Activated T-cell treated with anti-CD3 and anti-CD28 coated beads, Interleukin-2, amount 50 U/mL, for 4 hours (primary cell): ENCODE data around the gene TOMM40L. TPM values are rescaled to one million over a fixed set of nuclear protein-coding genes. Genes with fewer than 3 reads are reported as not detected.
"Not testable (repeated sequence)": the region's sequence is repeated elsewhere in the genome, so short reads cannot be mapped to it uniquely, and the experiment has no call there.

ENCODE experiments used
- ATAC-seq, 2 donors: fragments of 200-7000 bp; cut with Tn5 transposase; one replicate each; pipeline ENCODE4 v1.10.0; 2021
- DNase-seq: peaks from one replicate; pipeline ENCODE4 v3.0.0-alpha.2; 2020
- H3K27me3 Mint-ChIP-seq: one replicate; pipeline ENCODE4 v1.8.0; 2021; ENCODE audit warnings: low read depth, mixed read lengths
- H3K36me3 Mint-ChIP-seq: one replicate; pipeline ENCODE4 v1.8.0; 2022; ENCODE audit warnings: mixed read lengths; ENCODE audit not compliant: insufficient read depth
- H3K4me1 Mint-ChIP-seq: one replicate; pipeline ENCODE4 v1.8.0; 2021; ENCODE audit warnings: low read depth, mixed read lengths
- H3K4me3 Mint-ChIP-seq: one replicate; pipeline ENCODE4 v1.8.0; 2021; ENCODE audit warnings: mild to moderate bottlenecking, moderate library complexity, mixed read lengths
- H3K9me3 Mint-ChIP-seq: one replicate; pipeline ENCODE4 v1.8.0; 2021; ENCODE audit warnings: mixed read lengths
- total RNA-seq, 3 donors: library from RNA; stranded (reverse); gene quantifications; one replicate each; pipeline ENCODE4 v1.2.1, GENCODE V29; 2021

The TOMM40L gene
- total RNA-seq, 3 donors from 2014 or later: 23.8 to 29.8 (median 25.5) TPM

DNA sequence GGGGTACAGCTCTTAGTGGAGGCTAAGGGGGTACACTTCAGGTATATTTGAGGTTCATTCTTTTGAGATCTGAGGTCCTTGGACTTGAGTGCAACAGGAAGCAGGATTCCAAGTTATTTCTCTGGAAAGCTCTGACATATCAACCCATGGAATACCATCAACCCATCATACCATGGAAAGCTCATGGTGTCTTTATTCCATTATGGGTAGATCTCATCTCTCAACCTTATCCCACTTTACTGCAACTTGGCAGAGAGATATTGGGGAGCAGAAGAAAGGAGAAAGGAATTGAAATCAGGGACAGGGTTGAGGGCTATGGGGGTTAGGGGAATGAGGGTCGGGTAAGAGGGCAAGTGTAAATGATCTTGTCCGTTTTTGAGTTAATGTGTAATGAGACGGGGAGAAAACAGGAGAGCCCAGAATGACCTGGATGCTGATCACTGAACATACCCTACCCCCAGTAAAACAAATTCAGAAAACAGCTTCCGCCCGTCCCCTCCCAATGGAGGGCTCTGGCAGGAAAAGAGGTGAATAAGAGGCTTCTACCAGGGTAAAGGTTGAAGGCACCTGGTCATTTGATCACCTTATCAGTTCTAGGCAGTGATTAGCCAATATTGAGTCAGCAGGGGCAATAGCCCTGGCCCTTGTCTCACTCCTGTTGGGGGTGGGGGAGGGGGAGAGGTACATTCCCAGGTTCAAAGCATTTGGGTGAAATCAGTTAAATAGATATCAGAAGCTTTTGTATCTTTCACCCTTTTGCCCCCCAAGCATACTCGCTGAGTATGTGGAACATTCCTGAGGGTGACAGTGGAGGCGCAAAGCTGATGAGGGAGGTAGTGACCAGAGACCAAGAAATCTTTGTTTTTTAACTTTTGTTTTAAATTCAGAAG is 1.8 kb upstream of the TOMM40L start:
- Mint-ChIP-seq H3K4me1 (peaks cover 40% of the 10 kb centered on the region), H3K36me3 (peaks cover 1% of the 10 kb centered on the region), H3K4me3 (no peak overlapping the region), H3K27me3 (peaks cover 1% of the 10 kb centered on the region), H3K9me3 (no peaks in the 10 kb centered on the region)
- ATAC-seq: no peak
- no peak for DNase-seq

DNA sequence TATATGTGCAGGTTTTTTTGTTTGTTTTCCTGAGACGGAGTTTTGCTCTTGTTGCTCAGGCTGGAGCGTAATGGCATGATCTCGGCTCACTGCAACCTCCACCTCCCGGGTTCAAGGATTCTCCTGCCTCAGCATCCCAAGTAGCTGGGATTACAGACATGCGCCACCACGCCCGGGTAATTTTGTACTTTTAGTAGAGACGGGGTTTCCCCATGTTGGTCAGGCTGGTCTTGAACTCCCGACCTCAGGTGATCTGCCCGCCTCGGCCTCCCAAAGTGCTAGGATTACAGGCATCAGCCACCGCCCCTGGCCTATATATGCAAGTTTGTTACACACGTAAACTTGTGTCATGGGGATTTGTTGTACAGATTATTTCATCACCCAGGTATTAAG is 1.2 kb upstream of the TOMM40L start:
- not testable (repeated sequence) for H3K36me3 Mint-ChIP-seq, H3K9me3 Mint-ChIP-seq, H3K27me3 Mint-ChIP-seq, H3K4me3 Mint-ChIP-seq, ATAC-seq, DNase-seq
- H3K4me1 Mint-ChIP-seq: peaks cover 35% of the 10 kb centered on the region

GRCh38 chr1:161225178-161225533 is 704 bp upstream of the TOMM40L start:
- H3K9me3 Mint-ChIP-seq: no peaks in the 10 kb centered on the region
- peaks cover 1% of the 10 kb centered on the region for H3K27me3 Mint-ChIP-seq
- H3K4me3 Mint-ChIP-seq: no peak overlapping the region
- ATAC-seq (peak in 1 of 2 donors; percentile 2), DNase-seq (no peak)
- peaks cover 6% of the 10 kb centered on the region for H3K36me3 Mint-ChIP-seq
- H3K4me1 Mint-ChIP-seq: peaks cover 33% of the 10 kb centered on the region

- H3K4me1 Mint-ChIP-seq: peaks cover 33% of the 10 kb centered on the region
- ATAC-seq: no peak
- H3K27me3 Mint-ChIP-seq: peaks cover 1% of the 10 kb centered on the region
- no peaks in the 10 kb centered on the region for H3K9me3 Mint-ChIP-seq
- peaks cover 7% of the 10 kb centered on the region for H3K36me3 Mint-ChIP-seq
- no peak for DNase-seq
- peak overlapping the region; percentile 100 for H3K4me3 Mint-ChIP-seq
Observed at GRCh38 chr1:161226320-161226711, 456 bp downstream of the TOMM40L start.

DNA sequence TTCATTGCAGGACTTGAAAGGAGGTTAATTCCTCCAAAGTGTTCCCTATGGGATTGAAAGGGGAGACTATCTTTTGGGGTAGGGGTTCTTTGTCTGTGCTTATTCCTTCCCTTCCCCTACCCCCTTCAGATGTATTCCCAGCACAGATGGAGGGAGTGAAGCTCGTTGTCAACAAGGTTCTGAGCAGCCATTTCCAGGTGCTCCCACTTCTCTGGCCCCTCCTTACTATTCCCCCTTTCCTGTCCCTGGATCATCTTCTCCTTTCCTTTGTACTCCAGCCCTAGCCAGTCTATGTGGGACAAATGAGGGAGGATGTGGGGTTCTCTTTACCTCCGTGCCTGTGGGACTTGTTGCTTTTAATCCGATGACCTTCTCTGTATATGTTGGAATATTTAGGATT is 899 bp downstream of the TOMM40L start:
- H3K4me1 Mint-ChIP-seq: peaks cover 33% of the 10 kb centered on the region
- ATAC-seq: no peak
- H3K27me3 Mint-ChIP-seq: peaks cover 1% of the 10 kb centered on the region
- DNase-seq: no peak
- H3K4me3 Mint-ChIP-seq: peak overlapping the region; percentile 100
- H3K36me3 Mint-ChIP-seq: peaks cover 7% of the 10 kb centered on the region
- no peaks in the 10 kb centered on the region for H3K9me3 Mint-ChIP-seq

GRCh38 chr1:161227196-161227871 is 1.5 kb downstream of the TOMM40L start:
- H3K4me3 Mint-ChIP-seq: peak overlapping the region; percentile 100
- H3K4me1 Mint-ChIP-seq: peaks cover 31% of the 10 kb centered on the region
- DNase-seq: peak; percentile 91
- H3K9me3 Mint-ChIP-seq: no peaks in the 10 kb centered on the region
- H3K36me3 Mint-ChIP-seq: peaks cover 7% of the 10 kb centered on the region
- peaks cover 1% of the 10 kb centered on the region for H3K27me3 Mint-ChIP-seq
- peak; percentile 46 for ATAC-seq

DNA sequence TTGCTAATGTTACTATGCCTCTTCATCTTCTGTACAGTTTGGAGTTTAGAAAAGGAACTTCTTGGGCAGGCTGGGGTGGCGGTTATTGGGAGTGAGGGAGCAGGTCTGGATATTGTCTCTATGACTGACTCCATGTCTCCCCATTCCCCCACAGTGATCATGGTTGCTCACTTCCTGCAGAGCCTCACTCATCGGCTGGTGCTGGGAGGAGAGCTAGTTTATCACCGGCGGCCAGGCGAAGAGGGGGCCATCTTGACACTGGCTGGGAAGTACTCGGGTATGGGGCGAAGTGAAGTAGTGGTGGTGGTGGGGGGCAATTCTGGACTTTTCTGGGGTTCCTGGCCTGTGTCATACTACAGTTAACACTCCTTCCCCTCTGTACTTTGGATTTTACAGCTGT is 2.2 kb downstream of the TOMM40L start:
- Mint-ChIP-seq H3K9me3 (no peaks in the 10 kb centered on the region), H3K36me3 (peaks cover 7% of the 10 kb centered on the region), H3K4me3 (peak overlapping the region; percentile 1), H3K4me1 (peaks cover 31% of the 10 kb centered on the region), H3K27me3 (peaks cover 1% of the 10 kb centered on the region)
- ATAC-seq: no peak
- DNase-seq: no peak

DNA sequence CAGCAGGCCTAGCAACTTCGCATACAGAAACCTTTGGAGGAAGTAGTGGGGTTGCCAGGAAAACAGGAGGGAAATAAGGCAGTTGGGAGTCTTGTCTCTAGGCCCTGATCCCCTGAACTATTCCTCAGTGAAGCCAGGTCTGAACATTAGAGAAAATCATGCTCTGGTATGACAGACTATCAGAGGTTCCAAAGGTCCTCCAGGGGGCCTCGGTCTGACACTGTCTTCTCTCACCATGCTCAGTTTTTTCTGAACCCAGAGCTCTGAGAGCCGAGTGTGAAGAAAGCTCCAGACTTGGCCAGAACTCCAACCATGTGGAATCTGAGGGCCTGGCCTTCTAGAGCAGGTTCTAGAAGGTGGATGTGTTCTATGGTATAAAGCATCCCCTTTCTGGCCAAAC is 4.0 kb downstream of the TOMM40L start:
- no peak for ATAC-seq
- peaks cover 30% of the 10 kb centered on the region for H3K4me1 Mint-ChIP-seq
- no peak for DNase-seq

GRCh38 chr1:161230762-161231161 is 4.9 kb downstream of the TOMM40L start:
- ATAC-seq (no peak), DNase-seq (no peak)
- Mint-ChIP-seq H3K9me3 (no peaks in the 10 kb centered on the region), H3K27me3 (no peaks in the 10 kb centered on the region), H3K4me3 (no peak overlapping the region), H3K4me1 (peaks cover 23% of the 10 kb centered on the region), H3K36me3 (peaks cover 7% of the 10 kb centered on the region)

More for the DNA sequence above, 4.0 kb downstream of the TOMM40L start:
- Mint-ChIP-seq H3K36me3 (peaks cover 7% of the 10 kb centered on the region), H3K9me3 (no peaks in the 10 kb centered on the region), H3K4me3 (no peak overlapping the region), H3K27me3 (no peaks in the 10 kb centered on the region)

DNA sequence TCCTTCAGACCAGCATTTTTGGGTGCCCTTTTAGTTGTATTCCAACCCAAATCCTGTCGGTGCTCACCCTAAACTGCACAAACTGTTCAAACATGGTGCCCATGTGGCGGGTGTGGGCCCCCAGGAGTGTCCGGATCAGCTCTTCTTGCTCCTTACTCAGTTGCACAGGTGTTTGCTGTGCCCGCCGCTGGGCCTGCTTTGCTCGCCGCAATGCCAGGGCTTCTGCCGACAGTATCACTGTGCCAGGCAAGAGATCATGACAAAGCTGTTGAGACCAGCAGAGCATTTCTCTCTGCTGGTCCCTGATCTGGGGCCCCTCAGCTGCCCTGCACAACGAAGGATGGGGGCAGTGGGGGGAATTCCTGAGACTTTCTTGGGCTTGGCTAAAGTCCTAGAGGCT is 7.2 kb downstream of the TOMM40L start:
- Mint-ChIP-seq H3K4me3 (no peak overlapping the region), H3K27me3 (no peaks in the 10 kb centered on the region), H3K4me1 (peaks cover 2% of the 10 kb centered on the region), H3K9me3 (no peaks in the 10 kb centered on the region), H3K36me3 (peaks cover 6% of the 10 kb centered on the region)
- DNase-seq: no peak
- no peak for ATAC-seq

DNA sequence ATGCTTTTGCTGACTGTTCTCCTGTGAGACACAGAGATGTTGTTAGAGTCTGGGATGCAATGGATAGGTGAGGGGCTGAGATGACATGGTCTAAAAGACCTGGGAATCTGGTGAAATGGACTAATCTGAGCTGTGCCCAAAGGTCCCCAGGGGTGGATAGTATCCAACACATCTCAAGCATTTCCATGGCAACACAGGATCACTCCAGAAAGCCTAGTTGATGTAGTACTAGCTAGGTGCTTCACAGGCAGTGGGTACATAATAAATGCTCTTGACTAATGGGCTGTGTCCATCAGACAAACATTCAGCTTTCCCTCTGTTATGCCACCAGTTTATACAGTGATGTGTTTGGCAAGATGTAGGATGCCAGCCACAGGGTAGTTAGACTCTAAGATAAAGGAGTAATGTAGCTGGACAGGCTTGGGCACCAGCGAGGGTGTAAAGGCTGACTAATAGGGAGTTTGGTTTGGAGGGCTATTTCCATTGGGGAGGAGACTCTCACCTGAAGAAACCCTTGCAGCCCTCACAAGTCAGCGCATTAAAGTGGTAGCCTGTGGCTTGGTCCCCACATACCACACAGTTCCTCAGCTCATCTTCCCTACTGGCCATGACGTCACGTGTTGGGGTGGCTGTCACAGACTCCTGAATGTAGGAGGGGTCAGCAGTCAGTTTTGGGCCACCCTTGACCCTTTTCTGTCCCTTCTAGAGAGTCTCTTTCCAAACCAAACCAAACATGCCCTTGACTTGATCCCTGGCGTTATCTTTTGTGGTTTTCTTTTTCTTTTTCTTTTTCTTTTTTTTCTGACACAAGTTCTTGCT is 10.3 kb downstream of the TOMM40L start:
- no peaks in the 10 kb centered on the region for H3K4me1 Mint-ChIP-seq
- no peak for ATAC-seq
- no peaks in the 10 kb centered on the region for H3K27me3 Mint-ChIP-seq

DNA sequence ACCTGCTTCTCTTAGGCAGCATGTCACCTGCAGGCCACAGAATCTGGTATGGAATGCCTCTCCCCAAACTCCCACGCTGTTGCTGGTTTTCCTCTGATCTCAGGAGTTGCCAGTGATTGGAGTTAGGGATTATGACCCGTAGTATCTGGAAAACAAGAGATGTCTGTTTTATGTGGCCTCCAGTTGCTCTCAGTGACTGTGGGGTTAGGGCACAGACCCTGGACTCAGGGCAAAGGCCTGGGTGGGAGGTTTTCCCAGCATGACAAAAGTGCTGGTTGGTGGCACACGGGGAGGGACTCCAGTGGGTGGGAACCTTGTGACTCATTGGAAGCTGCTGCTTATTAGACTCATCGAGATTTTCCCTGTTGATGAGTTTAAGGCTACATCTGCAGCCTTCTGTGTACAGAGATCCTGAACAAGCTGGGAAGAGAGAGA is 12.2 kb downstream of the TOMM40L start, which contains the start of gene NR1I3:
Gene NR1I3, minus strand, starts transcription at position 165 of the 435 bp plus-strand sequence. CDS start 1,638 bp downstream, outside the sequence.
- H3K27me3 Mint-ChIP-seq: peaks cover 7% of the 10 kb centered on the region
- no peak within 1 kb of the TSS for H3K4me3 Mint-ChIP-seq
- DNase-seq: no peak
- no peaks in the 10 kb centered on the region for H3K36me3 Mint-ChIP-seq
- no peak for ATAC-seq
- H3K9me3 Mint-ChIP-seq: no peaks in the 10 kb centered on the region
- no peaks in the 10 kb centered on the region for H3K4me1 Mint-ChIP-seq

More for the DNA sequence above, 10.3 kb downstream of the TOMM40L start:
- Mint-ChIP-seq H3K9me3 (no peaks in the 10 kb centered on the region), H3K36me3 (no peaks in the 10 kb centered on the region), H3K4me3 (no peak overlapping the region)
- DNase-seq: no peak

GRCh38 chr1:161241682-161242081 is 15.8 kb downstream of the TOMM40L start:
- Mint-ChIP-seq H3K36me3 (no peaks in the 10 kb centered on the region), H3K4me1 (no peaks in the 10 kb centered on the region), H3K27me3 (peaks cover 7% of the 10 kb centered on the region), H3K9me3 (no peaks in the 10 kb centered on the region), H3K4me3 (no peak overlapping the region)
- ATAC-seq (no peak), DNase-seq (no peak)

- Mint-ChIP-seq H3K9me3 (no peaks in the 10 kb centered on the region), H3K4me3 (no peak overlapping the region), H3K36me3 (no peaks in the 10 kb centered on the region), H3K27me3 (peaks cover 7% of the 10 kb centered on the region), H3K4me1 (no peaks in the 10 kb centered on the region)
- ATAC-seq (no peak), DNase-seq (no peak)
Observed at GRCh38 chr1:161242313-161242712, 16.5 kb downstream of the TOMM40L start.
